ENCODE data around the gene SLF1.
"Not testable (repeated sequence)": the region's sequence is repeated elsewhere in the genome, so short reads cannot be mapped to it uniquely, and the experiment has no call there.

SLF1 gene

DNA sequence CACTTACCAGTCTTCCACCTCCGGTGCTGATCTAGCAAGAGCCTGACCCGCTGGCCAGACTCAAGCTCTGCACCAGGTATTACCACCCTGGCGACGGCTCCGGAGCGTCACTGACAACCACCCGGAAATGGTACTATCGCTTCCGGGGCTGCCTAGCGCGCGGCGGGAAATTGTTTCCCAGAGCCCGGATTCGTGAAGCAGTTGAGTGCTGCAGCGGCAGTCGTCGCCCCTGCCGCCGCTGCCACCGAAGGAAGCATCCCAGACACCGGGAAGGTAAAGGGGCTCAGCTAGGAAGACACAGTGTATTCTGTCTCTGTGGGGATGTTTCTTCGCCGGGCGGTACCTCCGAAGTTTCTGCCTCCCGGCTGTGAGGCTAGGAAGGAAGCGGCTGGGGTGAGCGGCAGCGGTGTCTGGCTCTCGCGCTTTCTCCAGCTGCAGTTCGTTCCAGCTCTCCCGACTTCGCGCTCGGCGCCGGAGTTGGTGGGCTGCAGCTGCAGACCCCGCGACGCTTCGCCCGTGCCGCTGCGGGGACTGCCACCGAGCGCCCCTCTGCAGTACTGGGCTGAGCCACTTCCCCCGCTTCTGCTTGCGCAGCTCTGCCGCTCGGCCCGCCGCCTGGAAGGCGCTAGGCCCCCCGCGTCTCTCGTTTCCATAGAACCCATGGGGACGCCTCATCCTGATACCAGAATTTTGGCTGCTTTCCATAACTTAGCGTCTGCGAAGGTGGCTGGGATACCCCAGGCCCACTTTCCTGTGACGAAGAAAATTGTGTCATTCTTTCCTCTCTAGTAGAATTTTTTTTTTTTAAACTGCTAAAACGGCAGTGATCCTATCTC is at the start of gene SLF1, which contains the start of gene KIAA0825:
SLF1 (plus strand) TSS at position 177 of the 836 bp plus-strand sequence. CDS start 10,142 bp downstream, outside the sequence.
KIAA0825 (minus strand) TSS at position 112 of the 836 bp plus-strand sequence. CDS start 81,478 bp downstream, outside the sequence.
- peak; percentile 70 to 87 for DNase-seq (ENCODE audit: low read depth in 1 of 2, low spot score in 1 of 2)

DNA sequence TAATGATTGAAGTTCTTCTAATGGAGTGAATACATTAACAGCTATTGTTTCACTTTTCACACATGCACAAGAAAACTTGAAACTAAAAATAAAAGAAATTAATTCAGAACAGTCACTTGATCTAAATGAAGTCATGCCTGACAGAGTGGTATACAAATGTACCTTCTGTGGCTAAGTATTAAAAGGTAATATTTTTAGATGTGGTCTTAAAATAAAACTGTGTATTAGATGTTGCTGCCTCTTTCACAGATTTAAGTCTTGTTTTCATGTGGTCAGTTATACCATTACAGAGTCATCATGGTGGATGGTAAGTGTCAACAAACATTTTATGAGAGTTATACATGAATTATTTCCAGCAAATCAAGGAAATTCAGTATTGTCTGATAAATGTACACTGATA is 47.1 kb upstream of the SLF1 start:
- DNase-seq (ENCODE audit: low read depth in 1 of 2, low spot score in 1 of 2): no peak

DNA sequence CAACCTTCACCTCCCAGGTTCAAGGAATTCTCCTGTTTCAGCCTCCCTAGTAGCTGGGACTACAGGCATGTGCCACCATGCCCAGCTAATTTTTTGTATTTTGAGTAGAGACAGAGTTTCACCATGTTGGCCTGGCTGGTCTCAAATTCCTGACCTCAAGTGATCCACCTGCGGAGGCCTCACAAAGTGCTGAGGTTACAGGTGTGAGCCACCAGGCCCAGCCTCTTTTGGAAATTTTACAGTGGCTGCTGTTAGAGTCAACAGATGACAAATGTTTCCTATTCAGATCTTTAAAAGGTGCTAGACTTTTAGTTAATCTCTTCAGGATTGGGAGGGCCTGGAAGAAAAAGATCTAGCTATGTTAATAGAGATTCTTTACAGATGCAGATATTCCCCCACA is 45.1 kb upstream of the SLF1 start:
- DNase-seq (ENCODE audit: low read depth in 1 of 2, low spot score in 1 of 2): not testable (repeated sequence)

DNA sequence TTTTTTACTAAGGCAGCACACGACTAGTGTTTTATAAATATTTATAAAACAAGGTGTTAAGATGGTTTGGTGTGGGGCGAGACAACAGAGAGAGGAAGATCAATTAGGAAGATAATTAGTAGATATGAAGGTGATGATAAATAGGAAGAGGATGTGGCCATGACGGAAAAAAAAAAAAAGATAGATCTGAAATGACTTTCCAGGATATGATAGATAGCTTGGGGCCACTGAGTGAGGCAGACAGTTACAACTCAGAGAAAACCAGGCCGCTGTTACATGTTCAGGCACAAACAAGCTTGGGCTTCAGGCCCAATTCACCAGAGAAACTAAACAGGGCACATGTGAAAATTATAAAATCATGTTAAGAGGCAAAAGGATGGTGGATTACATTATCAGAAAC is 43.3 kb upstream of the SLF1 start:
- DNase-seq (ENCODE audit: low read depth in 1 of 2, low spot score in 1 of 2): no peak

DNA sequence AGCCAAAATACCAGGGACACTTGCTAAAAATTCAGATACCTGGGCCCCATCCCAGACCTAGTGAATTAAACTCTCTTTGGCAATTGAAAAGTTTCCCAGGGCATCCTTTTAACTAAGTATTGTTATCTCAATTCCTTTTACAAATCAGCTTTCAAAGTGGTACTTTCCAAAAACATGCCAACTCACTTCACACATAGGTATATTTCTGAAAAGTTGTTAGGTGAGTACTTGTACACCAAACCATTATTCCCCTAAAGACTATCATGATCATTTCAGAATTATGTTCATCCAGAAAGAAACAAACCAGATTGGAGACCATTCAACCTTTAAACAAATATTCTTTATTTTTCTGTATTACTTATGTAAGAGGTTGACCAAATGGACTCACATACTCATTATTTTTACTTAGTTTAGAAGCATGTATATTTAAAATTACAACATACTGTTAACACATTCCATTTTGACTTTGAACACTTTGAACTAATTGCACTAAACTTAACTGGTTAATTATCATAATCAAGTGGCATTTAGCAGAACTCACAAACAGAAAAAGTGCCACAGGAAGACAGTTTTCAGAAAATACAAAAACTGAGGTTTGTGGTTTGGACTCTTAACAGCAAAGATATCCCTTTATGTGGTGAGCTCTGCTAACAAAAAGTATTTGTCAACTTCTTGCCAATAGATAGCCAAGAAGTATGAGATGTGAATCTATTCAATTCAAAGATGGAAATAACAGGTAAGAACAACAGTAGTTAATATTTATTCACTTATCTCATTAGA is 40.8 kb upstream of the SLF1 start:
- peak in 1 of 2 donors; percentile 2 for DNase-seq (ENCODE audit: low read depth in 1 of 2, low spot score in 1 of 2)

DNA sequence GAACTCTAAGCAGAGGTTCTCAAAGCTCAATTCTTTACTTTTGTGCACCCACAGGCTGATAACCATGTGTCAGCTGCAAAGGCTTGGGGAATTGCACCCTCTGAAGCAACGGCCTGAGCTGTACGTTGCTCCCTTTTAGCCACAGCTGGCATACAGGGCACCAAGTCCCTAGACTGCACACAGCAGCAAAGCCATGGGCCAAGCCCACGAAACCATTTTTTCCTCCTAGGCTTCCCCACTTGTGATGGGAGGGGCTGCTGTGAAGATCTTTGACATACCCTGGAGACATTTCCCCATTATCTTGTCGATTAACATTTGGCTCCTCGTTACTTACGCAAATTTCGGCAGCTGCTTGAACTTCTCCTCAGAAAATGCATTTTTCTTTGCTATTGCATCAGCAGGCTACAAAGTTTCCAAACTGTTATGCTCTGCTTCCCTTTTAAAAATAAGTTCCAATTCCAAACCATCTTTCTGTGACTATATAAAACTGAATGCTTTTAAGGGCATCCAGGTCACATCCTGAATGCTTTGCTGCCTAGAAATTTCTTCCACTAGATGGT is 23.1 kb upstream of the SLF1 start:
- no peak for DNase-seq (ENCODE audit: low read depth in 1 of 2, low spot score in 1 of 2)

DNA sequence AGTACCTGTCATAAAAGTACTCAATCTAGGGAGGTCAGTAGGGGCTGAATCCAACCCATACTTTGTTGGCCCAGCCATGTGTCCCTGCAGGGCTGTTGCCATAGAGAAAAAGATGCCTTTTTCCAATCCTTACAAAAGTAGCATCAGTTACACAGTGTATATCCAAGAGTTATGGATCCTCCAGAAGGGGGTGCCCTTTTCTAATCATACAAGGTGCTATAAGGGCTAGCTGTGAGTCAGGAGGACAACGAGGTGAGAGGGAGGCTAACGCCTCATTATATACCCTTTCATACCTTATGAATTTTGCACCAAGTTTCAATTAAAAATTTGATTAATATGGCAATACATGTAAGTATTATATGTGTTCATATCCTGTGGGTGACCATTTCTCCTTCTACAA is 4.9 kb upstream of the SLF1 start:
- DNase-seq (ENCODE audit: low read depth in 1 of 2, low spot score in 1 of 2): peak in 1 of 2 donors; percentile 3

DNA sequence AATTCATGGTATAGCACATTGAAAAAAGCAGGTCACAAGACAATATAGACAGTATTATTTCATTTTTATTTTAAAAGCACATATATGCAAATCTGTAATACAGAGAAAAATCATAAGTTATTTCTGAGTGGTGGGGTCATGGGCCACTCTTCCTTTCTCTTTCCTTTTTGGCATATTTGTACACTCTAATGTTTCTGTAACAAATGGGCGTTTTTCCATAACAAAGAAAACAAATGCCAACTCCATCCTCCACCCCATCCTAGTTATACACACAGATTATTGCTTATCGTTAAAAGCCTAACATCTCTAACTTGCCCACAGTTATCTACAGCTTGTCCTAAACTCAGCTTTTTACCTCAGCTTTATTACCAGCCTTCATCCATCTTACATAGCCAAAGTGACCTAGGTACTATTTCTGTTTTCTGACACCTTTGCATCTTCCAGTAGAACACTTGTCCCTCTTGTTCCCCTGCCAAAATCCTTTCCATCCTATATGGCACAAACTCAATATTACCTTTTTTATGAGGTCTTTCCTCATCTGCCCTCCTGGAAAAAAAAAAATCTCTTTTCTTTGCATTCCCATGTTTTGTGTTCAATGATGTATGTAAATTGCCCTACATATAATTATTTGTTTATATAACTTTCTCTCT is 4.2 kb upstream of the SLF1 start:
- no peak for DNase-seq (ENCODE audit: low read depth in 1 of 2, low spot score in 1 of 2)

DNA sequence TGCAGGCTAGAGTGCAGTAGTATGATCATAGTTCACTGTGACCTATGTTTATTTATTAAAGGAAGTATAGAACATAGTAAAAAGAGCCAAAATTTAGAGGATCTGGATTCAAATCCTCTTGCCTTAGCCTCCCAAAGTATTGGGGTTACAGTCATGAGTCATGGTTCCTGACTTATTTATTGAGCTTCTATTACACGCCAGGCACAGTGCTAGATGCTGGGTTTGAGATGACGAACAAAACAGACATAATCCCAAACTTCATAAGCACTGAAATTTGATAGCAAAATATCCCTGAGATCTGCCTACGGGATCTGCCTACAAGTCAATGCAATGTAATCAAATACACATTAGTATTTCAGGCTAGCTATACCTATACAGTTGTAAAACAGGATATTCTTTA is 2.6 kb upstream of the SLF1 start:
- no peak for DNase-seq (ENCODE audit: low read depth in 1 of 2, low spot score in 1 of 2)

DNA sequence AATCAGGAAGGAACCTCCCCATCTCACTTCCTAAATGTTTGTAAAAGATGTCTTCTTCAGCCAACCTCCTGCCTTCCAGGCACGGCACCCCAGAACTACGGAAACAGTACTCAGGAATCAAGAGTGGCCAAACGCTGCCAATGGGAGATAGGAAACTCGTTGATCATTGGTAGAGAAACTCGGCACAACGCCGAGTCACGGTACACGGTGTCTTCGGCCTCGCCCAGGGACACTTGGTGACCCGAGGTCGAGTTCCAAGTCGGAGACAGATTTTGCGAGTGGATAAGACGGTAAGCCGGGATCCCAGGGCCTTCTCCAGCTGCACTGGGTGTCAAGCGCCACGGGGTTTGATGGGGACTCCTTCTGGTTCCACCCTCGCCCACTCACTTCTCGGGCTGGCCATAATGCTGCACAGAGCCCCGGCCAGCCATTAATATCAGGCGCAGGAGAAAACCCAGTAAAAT is 408 bp upstream of the SLF1 start:
- DNase-seq (ENCODE audit: low read depth in 1 of 2, low spot score in 1 of 2): no peak

DNA sequence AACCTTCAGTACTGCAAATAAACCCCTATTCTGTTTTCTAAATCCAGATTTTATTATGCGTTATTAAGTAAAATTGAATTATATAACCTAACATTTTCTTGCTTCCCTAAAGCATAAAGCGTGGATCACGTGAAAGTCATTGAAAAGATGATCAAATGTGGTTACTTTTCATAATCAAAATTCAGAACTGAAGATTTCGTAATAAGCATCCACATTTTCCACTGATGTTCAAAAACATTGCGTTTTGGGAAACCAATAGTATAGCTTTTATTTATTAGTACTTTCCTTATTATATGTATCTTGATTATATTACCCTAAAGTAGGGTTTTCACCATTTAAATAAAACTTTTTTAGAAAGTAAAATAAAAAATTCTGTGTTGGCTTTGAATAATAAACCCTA is 1.8 kb downstream of the SLF1 start:
- no peak for DNase-seq (ENCODE audit: low read depth in 1 of 2, low spot score in 1 of 2)

DNA sequence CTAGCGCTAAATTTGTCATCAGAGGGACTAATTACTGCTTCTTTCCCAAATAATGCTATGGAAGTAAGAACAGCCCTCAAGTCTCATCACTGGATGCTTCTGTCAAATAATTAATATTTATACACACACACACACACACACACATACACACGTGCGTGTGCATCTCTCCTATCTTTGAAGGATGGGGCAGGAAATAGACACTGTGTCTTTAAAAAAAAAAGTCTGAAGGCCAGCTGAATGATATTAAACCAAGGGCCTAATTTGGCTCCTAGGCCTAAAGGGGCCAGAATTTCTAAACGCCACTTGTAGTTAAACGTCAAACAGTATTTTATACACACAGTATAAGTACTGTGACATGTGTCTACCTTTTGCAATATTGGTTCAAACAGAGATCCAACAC is 3.3 kb downstream of the SLF1 start:
- no peak for DNase-seq (ENCODE audit: low read depth in 1 of 2, low spot score in 1 of 2)

DNA sequence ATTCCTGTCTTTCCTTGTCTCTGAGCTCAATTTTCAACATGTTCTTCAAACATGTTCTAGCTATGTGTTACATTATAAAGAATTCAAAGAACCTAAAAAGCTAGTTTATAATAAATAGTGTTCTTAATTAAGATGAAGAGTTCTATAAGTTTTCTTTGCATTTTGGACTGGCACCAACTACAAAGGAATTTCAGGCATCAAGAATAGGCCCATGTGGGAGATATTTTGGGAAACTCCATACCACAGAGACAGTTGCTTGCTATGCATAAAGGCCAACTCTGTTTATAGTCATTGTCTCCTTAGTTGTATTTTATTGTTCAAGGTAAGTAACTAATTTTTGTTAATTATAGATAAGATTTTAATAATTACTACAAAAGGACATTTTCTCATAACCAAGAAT is 4.5 kb downstream of the SLF1 start:
- no peak for DNase-seq (ENCODE audit: low read depth in 1 of 2, low spot score in 1 of 2)

DNA sequence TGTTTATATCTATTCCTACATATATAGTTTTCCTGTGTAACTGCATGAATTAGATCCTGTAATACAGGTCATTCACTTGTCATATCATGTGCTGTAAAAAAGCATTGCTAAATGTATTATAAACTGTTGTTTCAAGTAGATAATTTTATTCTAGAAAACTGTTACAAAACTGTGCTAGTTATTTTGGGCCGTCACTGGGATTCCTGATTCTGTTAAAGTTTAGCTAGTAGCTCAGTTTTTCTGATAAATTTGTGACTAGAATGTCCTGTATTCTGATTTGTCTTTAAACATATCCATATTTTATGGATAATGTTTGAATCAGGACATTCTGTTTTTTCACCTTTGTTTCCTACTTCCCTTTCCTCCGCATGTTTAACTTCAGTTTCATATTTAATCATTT is 5.4 kb downstream of the SLF1 start:
- DNase-seq (ENCODE audit: low read depth in 1 of 2, low spot score in 1 of 2): no peak

DNA sequence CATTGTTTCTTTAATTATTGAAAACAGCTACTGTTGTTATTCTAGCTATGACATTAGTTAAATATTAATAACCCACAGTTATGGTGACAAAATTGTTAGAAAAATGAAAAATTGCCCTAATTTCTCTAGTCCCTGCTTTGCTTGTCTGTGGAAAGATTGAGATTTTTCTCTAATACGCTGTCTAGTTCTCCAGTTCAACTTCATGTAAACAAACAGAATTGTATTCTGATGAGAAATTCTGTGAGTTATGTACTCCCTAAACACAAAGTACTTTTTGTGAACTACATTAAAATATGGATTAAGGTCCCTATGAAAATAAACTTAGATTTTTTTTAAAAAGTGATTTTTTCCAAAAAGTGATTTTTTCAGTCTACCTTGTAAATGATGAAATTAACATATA is 8.7 kb downstream of the SLF1 start:
- no peak for DNase-seq (ENCODE audit: low read depth in 1 of 2, low spot score in 1 of 2)

DNA sequence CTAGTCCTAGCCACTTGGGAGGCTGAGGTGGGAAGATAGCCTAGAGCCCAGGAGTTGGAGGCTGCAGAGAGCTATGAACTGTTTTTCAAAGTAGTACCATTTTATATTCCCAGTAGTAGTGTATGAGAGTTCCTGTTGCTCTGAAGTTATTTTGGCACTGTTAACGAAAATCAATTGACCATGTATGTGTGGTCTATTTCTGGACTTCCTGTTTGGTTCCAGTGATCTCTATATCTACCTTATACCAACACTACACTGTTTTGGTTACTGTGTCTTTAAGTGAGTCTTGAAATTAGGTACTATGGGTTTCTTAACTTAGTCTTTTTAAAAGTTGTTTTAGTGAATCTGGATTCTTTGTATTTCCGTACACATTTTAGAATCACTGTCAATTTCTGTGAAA is 13.6 kb downstream of the SLF1 start:
- no peak for DNase-seq (ENCODE audit: low read depth in 1 of 2, low spot score in 1 of 2)

DNA sequence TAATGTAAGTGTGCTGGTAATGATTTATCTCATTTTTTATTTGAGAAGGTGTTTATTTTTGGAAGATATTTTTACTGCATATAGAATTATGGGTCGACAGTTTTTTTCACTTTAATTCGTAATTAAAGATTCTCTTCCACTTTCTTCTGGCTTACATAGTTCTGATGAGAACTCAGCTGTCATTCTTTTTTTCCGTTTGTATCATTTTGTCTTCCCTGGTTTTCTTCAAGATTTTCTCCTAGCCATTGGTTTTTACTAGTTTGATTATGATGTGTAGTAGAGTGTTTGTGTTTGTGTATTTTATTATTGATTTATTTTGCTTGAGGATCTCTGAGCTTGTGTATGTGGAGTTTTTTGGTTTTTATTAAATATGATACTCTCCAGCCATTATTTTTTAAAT is 21.7 kb downstream of the SLF1 start:
- DNase-seq (ENCODE audit: low read depth in 1 of 2, low spot score in 1 of 2): no peak

DNA sequence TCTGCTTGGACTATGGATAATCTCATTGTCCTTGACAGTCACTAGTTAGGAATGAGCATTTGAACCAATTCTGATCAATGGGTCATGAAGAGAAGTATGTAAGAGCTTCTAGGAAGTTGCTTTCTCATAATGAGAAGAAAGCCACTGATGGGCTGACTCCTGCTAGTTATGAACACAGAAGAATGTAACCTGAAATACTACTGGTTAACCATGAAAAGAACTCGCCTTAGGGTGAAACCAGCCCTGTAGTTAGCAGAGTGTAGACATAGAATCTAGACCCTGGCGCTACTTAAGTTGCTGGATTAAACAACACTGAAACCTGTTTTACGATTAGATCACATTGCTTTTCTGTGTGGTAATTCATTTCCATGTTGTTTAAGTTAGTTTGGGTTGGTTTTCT is 26.6 kb downstream of the SLF1 start:
- no peak for DNase-seq (ENCODE audit: low read depth in 1 of 2, low spot score in 1 of 2)

DNA sequence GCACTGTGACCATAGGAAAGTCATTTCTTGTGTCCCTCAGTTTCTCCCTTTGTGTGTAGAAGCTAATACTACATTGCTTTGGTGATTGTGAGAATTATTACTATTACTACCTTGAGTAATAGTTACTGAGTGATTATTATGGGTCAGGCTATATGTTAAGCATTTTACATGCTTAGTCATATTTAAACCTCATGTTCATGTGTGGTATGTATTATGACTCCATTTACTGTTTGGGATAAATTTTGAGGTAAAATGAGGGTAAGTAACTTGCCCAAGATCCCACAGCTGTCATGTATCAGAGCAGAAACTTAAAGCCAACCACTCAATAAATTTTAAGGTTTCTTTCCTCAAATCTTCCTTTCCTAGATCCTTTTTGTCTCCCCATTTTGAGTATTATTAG is 28.3 kb downstream of the SLF1 start:
- DNase-seq (ENCODE audit: low read depth in 1 of 2, low spot score in 1 of 2): no peak

DNA sequence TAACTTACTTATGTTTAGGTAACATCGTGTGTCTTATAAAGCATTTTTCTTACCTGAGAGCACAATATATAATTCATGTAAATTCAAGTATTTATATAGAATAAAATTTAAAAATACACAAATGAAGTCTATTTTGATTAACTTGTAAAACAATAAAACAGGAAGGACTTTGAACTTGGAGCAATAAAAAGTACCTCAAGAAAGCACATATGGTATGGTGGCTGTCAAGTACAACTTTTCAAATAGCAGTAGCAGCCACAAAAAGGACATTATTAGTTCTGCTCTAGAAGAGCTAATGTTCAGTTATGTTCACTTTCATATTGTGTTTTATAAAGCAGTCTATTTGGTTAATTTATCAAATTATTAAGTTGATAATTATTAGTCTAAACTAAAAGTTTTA is 31.4 kb downstream of the SLF1 start:
- DNase-seq (ENCODE audit: low read depth in 1 of 2, low spot score in 1 of 2): no peak

DNA sequence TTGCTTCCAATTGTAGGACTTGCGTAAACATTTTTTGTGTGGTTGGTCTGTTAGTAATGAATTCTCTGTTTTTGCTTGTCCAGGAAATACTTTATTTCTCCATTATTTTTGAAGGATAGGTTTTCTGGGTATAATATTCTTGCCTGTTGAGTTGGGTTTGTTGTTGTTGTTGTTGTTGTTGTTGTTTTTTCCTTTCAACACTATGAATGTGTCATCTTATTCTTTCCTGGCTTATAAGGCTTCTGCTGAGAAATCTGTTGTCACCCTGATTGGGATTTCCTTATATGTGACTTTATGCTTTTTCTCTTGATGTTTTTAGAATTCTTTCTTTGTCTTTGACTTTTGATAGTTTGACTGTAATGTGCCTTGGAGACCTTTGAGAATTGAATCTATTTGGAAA is 39.8 kb downstream of the SLF1 start:
- DNase-seq (ENCODE audit: low read depth in 1 of 2, low spot score in 1 of 2): no peak
